Panc1 (cell line): ENCODE results near the gene ABCC3. TPM values are rescaled to one million over a fixed set of nuclear protein-coding genes. Genes with fewer than 3 reads are reported as not detected.
A peak's percentile ranks its signal among the peaks of the same experiment; 100 is the strongest.

Experiments used
- ATAC-seq: fragments of 200-7000 bp; cut with Tn5 transposase; 2 replicates; pipeline ENCODE4 v1.9.1; 2020; ENCODE audit warnings: mild to moderate bottlenecking, moderate library complexity
- BruUV-seq: library from RNA; stranded (reverse); fragments of 400-500 nt; replicated peaks from 2 replicates; lab custom pipeline; 2021; lab: Mats Ljungman, UMichigan
- CTCF ChIA-PET: fragments of 300-600 bp; sonication (Branson Sonifier 250); formaldehyde crosslinking; loops from one replicate; lab custom pipeline; 2022; ENCODE audit warnings: antibody characterized with exemption; lab: Charles Lee
- POLR2A ChIA-PET: fragments of 300-600 bp; sonication (Branson Sonifier 250); formaldehyde crosslinking; loops from one replicate; lab custom pipeline; 2022; ENCODE audit warnings: antibody characterized with exemption; lab: Charles Lee
- DNase-seq: peaks from one replicate; pipeline ENCODE4 v3.0.0-alpha.2; 2010; ENCODE audit warnings: low read depth, low spot score
- H3K27ac ChIP-seq: 2 replicates; pipeline ENCODE4 v1.5.1; 2011; ENCODE audit warnings: mild to moderate bottlenecking, low read length, inconsistent platforms
- H3K27me3 ChIP-seq: fragments of 200-500 bp; sonication (Bioruptor generic); 2 replicates; pipeline ENCODE4 v1.6.0; 2014; ENCODE audit warnings: low read length, inconsistent platforms; ENCODE audit not compliant: control insufficient read depth, insufficient read depth
- H3K36me3 ChIP-seq: fragments of 200-500 bp; sonication (Bioruptor generic); 2 replicates; pipeline ENCODE4 v1.5.1; 2014; ENCODE audit warnings: inconsistent platforms, mild to moderate bottlenecking, low read length, moderate library complexity; ENCODE audit not compliant: control insufficient read depth, insufficient read depth
- H3K4me1 ChIP-seq: 2 replicates; pipeline ENCODE4 v1.5.1; 2011; ENCODE audit warnings: inconsistent platforms, mild to moderate bottlenecking, low read length, moderate library complexity; ENCODE audit not compliant: control insufficient read depth, insufficient read depth
- H3K4me3 ChIP-seq, 2 experiments: 2 replicates each; pipeline ENCODE4 v1.5.1; 2011 to 2012; ENCODE audit warnings: low read depth in 2 of 2, low read length in 2 of 2, mild to moderate bottlenecking in 2 of 2, inconsistent platforms in 1 of 2, moderate library complexity in 1 of 2
- H3K9me3 ChIP-seq: fragments of 200-500 bp; sonication (Bioruptor generic); 2 replicates; pipeline ENCODE4 v1.5.1; 2014; ENCODE audit warnings: low read depth, mild to moderate bottlenecking, inconsistent platforms, low read length, moderate library complexity; ENCODE audit not compliant: control insufficient read depth, insufficient read depth
- CTCF ChIP-seq: fragments of 450-650 bp; IDR thresholded peaks from 2 replicates; pipeline ENCODE4 v1.5.1; 2017; ENCODE audit warnings: mild to moderate bottlenecking
- POLR2AphosphoS5 ChIP-seq: IDR thresholded peaks from 2 replicates; pipeline ENCODE4 v1.6.1; 2012; ENCODE audit warnings: mild to moderate bottlenecking, low read depth, low read length, moderate library complexity
- REST ChIP-seq, 2 experiments: IDR thresholded peaks; 2 replicates each; pipeline ENCODE4 v1.6.1; 2011 to 2012; ENCODE audit warnings: low read depth in 2 of 2, control low read depth in 1 of 2, low read length in 1 of 2, mild to moderate bottlenecking in 1 of 2, moderate library complexity in 1 of 2; ENCODE audit not compliant: insufficient read depth in 1 of 2
- SIN3A ChIP-seq: IDR thresholded peaks from 2 replicates; pipeline ENCODE4 v1.6.1; 2012; ENCODE audit warnings: low read depth, mild to moderate bottlenecking, low read length, moderate library complexity, borderline replicate concordance; ENCODE audit not compliant: insufficient read depth
- TCF7L2 ChIP-seq: IDR thresholded peaks from 2 replicates; pipeline ENCODE4 v1.6.1; 2011; ENCODE audit warnings: mild to moderate bottlenecking, low read depth, low read length, inconsistent platforms
- in situ Hi-C: cut with HindIII; loops from 2 replicates; pipeline ENCODE4 v1.10.0; 2016; ENCODE audit warnings: low sequenced_read_pairs, low pct_unique_long_range_greater_than_20kb
- intact Hi-C: fragments of 100-400 bp; cut with micrococcal nuclease; formaldehyde crosslinking; loops from one replicate; pipeline ENCODE4 v1.10.0; 2022; ENCODE audit not compliant: unreplicated experiment
- total RNA-seq: library from RNA; stranded (reverse); gene quantifications from one replicate; pipeline ENCODE4 v1.2.1, GENCODE V29; 2021; ENCODE audit not compliant: unreplicated experiment

The ABCC3 gene
- total RNA-seq, 1 experiment from 2014 or later = 128 TPM

- Histone ChIP-seq H3K27me3 (no peaks in the 10 kb centered on the region), H3K4me3 (peak overlapping the region; percentile 66 to 78), H3K27ac (peak overlapping the region; percentile 100), H3K36me3 (no peaks in the 10 kb centered on the region; the same call in 1 of the 2 replicates), H3K9me3 (no peaks in the 10 kb centered on the region), H3K4me1 (peaks cover 90% of the 10 kb centered on the region)
- POLR2A ChIA-PET = no interaction called here
- in situ Hi-C loops = no loop called here
- ATAC-seq (no peak), DNase-seq (no peak)
- CTCF ChIA-PET = no interaction called here
- TF ChIP-seq REST (IDR thresholded peaks at IDR 0.05; ENCODE audit: insufficient read depth in 1 of 2, low read depth in 2 of 2, low read length in 1 of 2) = no peak
- TF ChIP-seq POLR2AphosphoS5 = no peak
- TF ChIP-seq SIN3A = no peak
- no peak for TF ChIP-seq CTCF
- TF ChIP-seq TCF7L2 = no peak
- intact Hi-C loops = no loop called here
- no TSS peak for BruUV-seq
These were observed 976 bp downstream of the ABCC3 start for GRCh38 chr17:50635732-50635981.

GRCh38 chr17:50635982-50636803, 1.5 kb downstream of the ABCC3 start:
- in situ Hi-C loops (no loop called here), intact Hi-C loops (no loop called here)
- peak overlapping the region; percentile 100 for H3K27ac ChIP-seq
- TF ChIP-seq SIN3A (no peak), TCF7L2 (no peak), REST (IDR thresholded peaks at IDR 0.05; ENCODE audit: insufficient read depth in 1 of 2, low read depth in 2 of 2, low read length in 1 of 2) (no peak), CTCF (no peak), POLR2AphosphoS5 (no peak)
- H3K27me3 ChIP-seq = no peaks in the 10 kb centered on the region
- DNase-seq (no peak), ATAC-seq (no peak)
- no peaks in the 10 kb centered on the region for H3K9me3 ChIP-seq
- peak overlapping the region; percentile 66 to 78 for H3K4me3 ChIP-seq
- H3K4me1 ChIP-seq = peaks cover 90% of the 10 kb centered on the region
- no peaks in the 10 kb centered on the region; the same call in 1 of the 2 replicates for H3K36me3 ChIP-seq
- TSS peak; percentile 63 for BruUV-seq
- ChIA-PET POLR2A (no interaction called here), CTCF (no interaction called here)
